Testis (tissue), 5 donors: ENCODE results near the gene TUBB2B. TPM values are rescaled to one million over a fixed set of nuclear protein-coding genes. Genes with fewer than 3 reads are reported as not detected.
A peak's percentile ranks its signal among the peaks of the same experiment; 100 is the strongest.

Source experiments
- DNase-seq: peaks from one replicate; pipeline ENCODE4 v3.0.0-alpha.2; 2019
- H3K27ac ChIP-seq, 2 donors: fragments of 200-600 bp; sonication (generic); one replicate each; pipeline ENCODE4 v1.5.1; 2019
- H3K27me3 ChIP-seq: fragments of 200-600 bp; sonication (generic); one replicate; pipeline ENCODE4 v1.5.1; 2019
- H3K36me3 ChIP-seq: fragments of 200-600 bp; sonication (generic); one replicate; pipeline ENCODE4 v1.5.1; 2017; ENCODE audit warnings: low read depth; ENCODE audit errors: missing control alignments
- H3K4me1 ChIP-seq: fragments of 200-600 bp; sonication (generic); one replicate; pipeline ENCODE4 v1.5.1; 2019
- H3K4me3 ChIP-seq, 2 donors: fragments of 200-600 bp; sonication (generic); one replicate each; pipeline ENCODE4 v1.5.1; 2017 to 2019
- H3K9me3 ChIP-seq: fragments of 200-600 bp; sonication (generic); one replicate; pipeline ENCODE4 v1.5.1; 2017
- CTCF ChIP-seq, 3 experiments: fragments of 450-650 bp in 2 of 3; fragments of 200-600 bp in 1 of 3; sonication (generic) in 1 of 3; IDR thresholded peaks; one replicate each; pipeline ENCODE4 v1.5.1; 2016 to 2019; ENCODE audit warnings: antibody characterized with exemption in 3 of 3, mild to moderate bottlenecking in 2 of 3, moderate library complexity in 1 of 3
- POLR2A ChIP-seq: fragments of 450-650 bp; IDR thresholded peaks from one replicate; pipeline ENCODE4 v1.6.1; 2017; ENCODE audit warnings: antibody characterized with exemption, mild to moderate bottlenecking, moderate library complexity
- WGBS, 2 donors: methylation state at CpG; one replicate each; pipeline ENCODE4 v1.1.5; 2018; 5-methylcytosine and 5-hydroxymethylcytosine counted together
- intact Hi-C: fragments of 100-400 bp; cut with DNase I; formaldehyde crosslinking; loops from one replicate; pipeline ENCODE4 v1.15.1; 2023; ENCODE audit warnings: low total_unique reads
- long read RNA-seq, 2 donors: transcript quantifications; one replicate each; lab custom pipeline, GENCODE V29; 2026
- polyA plus RNA-seq: library from polyadenylated mRNA; stranded (reverse); fragments of 350-450 nt; fragmentation: Illumina TruSeq; extraction: RNeasy Lipid Tissue Mini Kit (QIAGEN cat#74804); gene quantifications from one replicate; pipeline ENCODE4 v1.2.3, GENCODE V29; 2014; ENCODE audit warnings: low read depth, low replicate concordance; ENCODE audit not compliant: insufficient read depth
- total RNA-seq, 2 donors: library from RNA; depleted of rRNA; stranded (reverse); fragments of >200 nt; gene quantifications; one replicate each; pipeline ENCODE4 v1.2.3, GENCODE V29; 2016

The TUBB2B gene
- total RNA-seq (1 to 10 TPM; 1.6 to 2.2 TPM), polyA plus RNA-seq (3.6 TPM)
- long read RNA-seq, donor 1, transcript TUBB2B-201 (4 exons, 2,020 nt), result major isoform, 8 of 8 reads
- long read RNA-seq, donor 1, partial matches to known transcripts, result 0 of 8 reads
- long read RNA-seq, donor 1, other reads (novel, unspliced or antisense), result 0 of 8 reads
- long read RNA-seq, donor 2, partial matches to known transcripts, result 0 of 2 reads
- long read RNA-seq, donor 2, other reads (novel, unspliced or antisense), result 0 of 2 reads

- Histone ChIP-seq H3K27ac (no peak within 1 kb of the TSS), H3K36me3 (no peaks in the 10 kb centered on the region), H3K4me3 (peak within 1 kb of the TSS in 1 of 2 donors; percentile 15), H3K9me3 (no peaks in the 10 kb centered on the region), H3K27me3 (no peaks in the 10 kb centered on the region), H3K4me1 (peaks cover 29% of the 10 kb centered on the region)
- intact Hi-C loops, result no loop called here
- no peak for DNase-seq
- TF ChIP-seq CTCF (IDR thresholded peaks at IDR 0.05) (no peak), POLR2A (no peak)
- 1% methylated on average over 15 to 63 of the region's 66 CpGs for WGBS, 2 donors
Measured at GRCh38 chr6:3227363-3228045, at the start of gene TUBB2B. TUBB2B (minus strand) TSS chr6:3227653; CDS start chr6:3227543, 110 bp downstream.

- Histone ChIP-seq H3K4me3 (no peak overlapping the region), H3K9me3 (no peaks in the 10 kb centered on the region), H3K4me1 (peaks cover 7% of the 10 kb centered on the region), H3K27me3 (no peaks in the 10 kb centered on the region), H3K27ac (no peak overlapping the region), H3K36me3 (no peaks in the 10 kb centered on the region)
- intact Hi-C loops, result no loop called here
- no peak for DNase-seq
- no peak for TF ChIP-seq CTCF (IDR thresholded peaks at IDR 0.05)
- no peak for TF ChIP-seq POLR2A
- 72 to 78% methylated on average over 12 of the region's 12 CpGs for WGBS, 2 donors
Measured at GRCh38 chr6:3277251-3277650, 49.8 kb upstream of the TUBB2B start.

- H3K9me3 ChIP-seq, result no peaks in the 10 kb centered on the region
- no peaks in the 10 kb centered on the region for H3K4me1 ChIP-seq
- no peaks in the 10 kb centered on the region for H3K27me3 ChIP-seq
- intact Hi-C loops, result no loop called here
- 74 to 82% methylated on average over 10 to 20 of the region's 20 CpGs for WGBS, 2 donors
- no peak overlapping the region for H3K4me3 ChIP-seq
- H3K27ac ChIP-seq, result no peak overlapping the region
- no peak for TF ChIP-seq CTCF (IDR thresholded peaks at IDR 0.05)
- no peak for TF ChIP-seq POLR2A
- no peaks in the 10 kb centered on the region for H3K36me3 ChIP-seq
- no peak for DNase-seq
Measured at GRCh38 chr6:3276174-3277167, 49.0 kb upstream of the TUBB2B start.

- Histone ChIP-seq H3K27ac (no peak overlapping the region), H3K36me3 (no peaks in the 10 kb centered on the region), H3K9me3 (no peaks in the 10 kb centered on the region), H3K4me3 (no peak overlapping the region), H3K27me3 (no peaks in the 10 kb centered on the region), H3K4me1 (no peaks in the 10 kb centered on the region)
- intact Hi-C loops, result no loop called here
- TF ChIP-seq CTCF (IDR thresholded peaks at IDR 0.05), result no peak
- no peak for TF ChIP-seq POLR2A
- 83 to 86% methylated on average over 9 of the region's 9 CpGs for WGBS, 2 donors
- no peak for DNase-seq
Measured at GRCh38 chr6:3273707-3274521, 46.5 kb upstream of the TUBB2B start.
